Esophagus muscularis mucosa (tissue), 4 donors: ENCODE data around the gene MAMLD1.

Source experiments
- CTCF ChIP-seq, 3 experiments: fragments of 200-600 bp in 2 of 3; fragments of 450-650 bp in 1 of 3; sonication (generic) in 2 of 3; IDR thresholded peaks; one replicate each; pipeline ENCODE4 v1.5.1; 2017 to 2019; ENCODE audit warnings: antibody characterized with exemption in 3 of 3, mild to moderate bottlenecking in 2 of 3, moderate library complexity in 1 of 3
- EP300 ChIP-seq: sonication (generic); formaldehyde crosslinking; IDR thresholded peaks from one replicate; pipeline ENCODE4 v1.6.1; 2017; ENCODE audit warnings: antibody characterized with exemption
- POLR2A ChIP-seq: fragments of 450-650 bp; IDR thresholded peaks from one replicate; pipeline ENCODE4 v1.6.1; 2017; ENCODE audit warnings: antibody characterized with exemption, moderate library complexity, mild to moderate bottlenecking, low read depth
- POLR2AphosphoS5 ChIP-seq, 2 donors: sonication (generic); formaldehyde crosslinking; IDR thresholded peaks; one replicate each; pipeline ENCODE4 v1.6.1; 2017; ENCODE audit warnings: antibody characterized with exemption in 2 of 2

GRCh38 chrX:150449313-150449712, 86.2 kb downstream of the MAMLD1 start:
- TF ChIP-seq POLR2A (no peak), CTCF (IDR thresholded peaks at IDR 0.05) (no peak), POLR2AphosphoS5 (IDR thresholded peaks at IDR 0.05) (no peak), EP300 (no peak)
